Epithelial cell of proximal tubule (primary cell): ENCODE data around the gene SLC25A33. TPM values are rescaled to one million over a fixed set of nuclear protein-coding genes. Genes with fewer than 3 reads are reported as not detected.

Source experiments
- DNase-seq: peaks from one replicate; pipeline ENCODE4 v3.0.0-alpha.2; 2011; ENCODE audit warnings: low read depth
- H3K4me3 ChIP-seq: 2 replicates; pipeline ENCODE4 v1.5.1; 2011; ENCODE audit warnings: low read depth, mild to moderate bottlenecking, low read length
- CTCF ChIP-seq: conservative IDR thresholded peaks from 2 replicates; pipeline ENCODE4 v1.5.1; 2012; ENCODE audit warnings: low read depth, mild to moderate bottlenecking, low read length
- total RNA-seq: library from RNA; depleted of rRNA; stranded (reverse); fragments of >200 nt; gene quantifications from 2 replicates; pipeline ENCODE4 v1.2.3, GENCODE V29; 2015

The SLC25A33 gene
- 6.2 and 16.8 TPM in 2 replicates for total RNA-seq

GRCh38 chr1:9539165-9539828 lies at the start of gene SLC25A33:
Gene SLC25A33, plus strand, starts transcription at chr1:9539465. Its CDS starts 227 bp downstream, at chr1:9539692.
- peak within 1 kb of the TSS; percentile 79 for H3K4me3 ChIP-seq
- no peak for TF ChIP-seq CTCF
- DNase-seq: no peak

- H3K4me3 ChIP-seq: no peak overlapping the region
- DNase-seq: no peak
- peak; percentile 90 for TF ChIP-seq CTCF
Measured at GRCh38 chr1:9490605-9491339, 48.5 kb upstream of the SLC25A33 start.

GRCh38 chr1:9493326-9493725 lies 45.9 kb upstream of the SLC25A33 start:
- H3K4me3 ChIP-seq: no peak overlapping the region
- DNase-seq: no peak
- TF ChIP-seq CTCF: no peak

- peak overlapping the region; percentile 18 for H3K4me3 ChIP-seq
- TF ChIP-seq CTCF: peak; percentile 83
- DNase-seq: no peak
Measured at GRCh38 chr1:9494936-9495758, 44.1 kb upstream of the SLC25A33 start.

GRCh38 chr1:9495854-9496374 lies 43.4 kb upstream of the SLC25A33 start:
- no peak for TF ChIP-seq CTCF
- H3K4me3 ChIP-seq: no peak overlapping the region
- DNase-seq: no peak

- peak; percentile 70 for DNase-seq
- no peak for TF ChIP-seq CTCF
- no peak overlapping the region for H3K4me3 ChIP-seq
Measured at GRCh38 chr1:9500756-9501754, 38.2 kb upstream of the SLC25A33 start.
